ENCODE results near the gene CYLD.

The CYLD gene

GRCh38 chr16:50789757-50790156 is 47.9 kb downstream of the CYLD start:
- DNase-seq = no peak

GRCh38 chr16:50791522-50791921 is 49.6 kb downstream of the CYLD start:
- DNase-seq = no peak

DNA sequence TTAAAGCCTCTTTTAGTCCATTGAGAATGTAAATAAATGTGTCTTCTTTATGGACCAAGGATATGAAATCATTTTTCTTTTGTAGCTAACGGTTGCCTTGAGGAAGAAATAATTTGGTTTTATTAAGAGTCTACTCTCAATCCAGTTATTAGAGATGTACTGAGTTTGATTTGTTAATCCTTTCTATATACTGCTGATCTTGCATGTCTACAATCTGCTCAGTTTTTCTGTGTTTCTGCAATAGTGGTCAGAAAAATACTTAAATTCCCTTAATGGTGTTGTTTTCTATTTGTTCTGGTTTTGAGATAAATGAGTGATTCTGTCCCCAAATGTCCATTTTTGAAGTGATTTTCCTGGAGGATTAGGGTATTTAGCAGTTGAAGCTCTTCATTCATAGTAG is 54.9 kb downstream of the CYLD start:
- DNase-seq = no peak

- no peak for DNase-seq
Measured at GRCh38 chr16:50797456-50797855, 55.6 kb downstream of the CYLD start.

DNA sequence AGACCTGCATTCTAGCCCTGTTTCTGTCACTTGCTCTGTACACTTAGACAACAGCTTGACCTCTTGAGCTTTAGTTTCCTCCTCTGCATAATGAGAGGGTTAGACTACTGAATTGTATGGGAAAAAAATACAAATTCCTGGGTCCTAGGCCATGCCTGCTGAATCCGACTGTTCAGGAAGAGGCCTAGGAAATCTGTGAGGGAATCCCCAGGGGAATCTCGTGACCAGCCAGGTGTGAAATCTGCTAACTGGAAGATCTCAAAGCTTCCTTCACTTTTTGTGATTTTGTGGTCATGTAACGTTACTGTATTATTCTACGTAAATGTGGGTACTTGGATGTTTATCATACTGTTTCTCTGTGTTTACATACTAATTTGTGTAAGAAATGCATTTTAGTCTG is 58.2 kb downstream of the CYLD start:
- no peak for DNase-seq

DNA sequence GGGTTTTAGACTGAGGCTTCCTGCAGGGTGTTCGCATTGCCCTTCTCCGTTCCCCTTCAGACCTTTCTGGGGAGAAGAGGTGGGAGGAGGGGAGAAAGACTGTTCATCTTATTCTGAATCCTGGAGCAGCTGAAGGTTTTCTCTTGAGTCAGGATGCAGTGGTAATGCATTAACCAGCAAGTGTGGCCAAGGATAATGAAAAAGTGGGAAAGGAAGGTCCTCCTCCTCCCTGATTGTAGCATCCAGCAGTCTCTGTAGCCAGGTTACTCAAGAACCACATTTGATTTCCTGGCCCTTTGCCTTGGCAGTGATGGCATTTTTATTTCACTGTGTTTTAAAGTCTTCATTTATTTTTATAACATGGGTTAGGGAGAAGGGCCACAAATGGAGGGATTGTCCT is 59.1 kb downstream of the CYLD start:
- DNase-seq = no peak

DNA sequence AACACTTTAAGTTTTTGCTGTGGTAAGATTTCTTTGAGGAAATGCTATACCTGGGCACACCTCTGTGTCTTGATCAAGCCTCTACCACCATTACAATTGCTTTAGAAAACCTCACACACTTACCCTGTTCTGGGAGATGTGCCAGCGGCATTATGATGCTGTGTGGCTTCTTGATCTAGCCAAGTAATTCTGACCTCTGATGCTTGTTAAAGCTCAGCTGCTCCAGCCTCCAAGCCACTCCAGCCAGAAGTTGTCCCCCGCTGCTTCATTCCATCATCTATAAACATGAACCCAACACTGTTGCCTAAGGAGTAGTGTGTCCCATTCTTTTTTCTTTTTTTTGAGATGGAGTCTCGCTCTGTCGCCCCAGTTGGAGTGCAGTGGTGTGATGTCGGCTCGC is 60.1 kb downstream of the CYLD start:
- no peak for DNase-seq

GRCh38 chr16:50802961-50803360 is 61.1 kb downstream of the CYLD start:
- no peak for DNase-seq

DNA sequence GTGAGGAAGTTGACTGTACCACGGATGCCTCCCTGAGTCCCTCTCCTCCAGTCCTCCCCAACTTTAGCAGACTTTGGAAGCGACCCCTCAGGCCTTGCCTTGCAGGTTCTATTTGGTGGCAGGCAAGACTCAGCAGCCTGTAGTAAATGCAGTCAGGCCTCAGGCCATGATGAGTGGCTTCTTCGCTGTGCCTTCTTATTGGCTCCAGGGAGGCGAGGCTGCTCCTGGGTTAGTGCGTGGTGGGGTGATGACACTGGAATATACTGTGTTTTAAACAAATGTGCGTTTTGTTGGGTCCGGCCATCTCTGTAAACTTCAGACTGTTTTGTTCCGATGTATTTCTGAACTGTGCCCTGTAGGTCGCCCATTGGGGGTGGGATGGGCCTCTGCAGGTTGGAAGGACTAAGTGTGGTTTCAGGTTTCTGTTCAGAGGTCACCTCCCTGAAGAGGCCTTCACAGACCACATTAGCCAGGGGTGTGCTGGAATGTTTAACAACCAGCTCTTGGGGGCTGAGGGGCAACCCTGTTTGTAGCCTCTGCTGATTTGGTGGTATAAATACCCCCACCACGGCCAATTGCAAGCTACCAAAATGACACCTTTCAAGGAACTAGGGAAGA is 62.5 kb downstream of the CYLD start:
- DNase-seq = no peak

- peak; percentile 82 to 89 for DNase-seq
Measured at GRCh38 chr16:50806099-50807062, 64.5 kb downstream of the CYLD start.

- no peak for DNase-seq
Measured at GRCh38 chr16:50808929-50809538, 67.1 kb downstream of the CYLD start.

DNA sequence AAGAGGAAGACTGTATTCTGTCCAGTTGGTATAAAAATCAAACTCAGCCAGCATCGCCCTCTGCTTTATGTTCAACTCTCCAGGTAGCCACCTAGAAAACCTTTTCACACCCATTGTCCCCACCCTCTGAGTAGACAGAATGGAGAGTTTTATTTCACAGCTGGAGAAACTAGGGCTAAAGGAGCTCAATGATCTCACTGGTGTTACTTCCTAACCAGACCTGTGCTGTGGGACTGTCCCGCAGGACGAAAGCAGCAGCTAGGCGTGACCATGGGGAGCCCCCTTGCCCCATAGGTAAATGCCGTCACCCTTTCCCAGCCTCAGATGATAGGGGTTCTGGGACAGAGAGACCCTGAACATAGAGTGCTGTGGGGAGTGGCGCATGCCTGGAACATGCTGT is 67.7 kb downstream of the CYLD start:
- no peak for DNase-seq

GRCh38 chr16:50810241-50810965 is 68.5 kb downstream of the CYLD start:
- no peak for DNase-seq

DNA sequence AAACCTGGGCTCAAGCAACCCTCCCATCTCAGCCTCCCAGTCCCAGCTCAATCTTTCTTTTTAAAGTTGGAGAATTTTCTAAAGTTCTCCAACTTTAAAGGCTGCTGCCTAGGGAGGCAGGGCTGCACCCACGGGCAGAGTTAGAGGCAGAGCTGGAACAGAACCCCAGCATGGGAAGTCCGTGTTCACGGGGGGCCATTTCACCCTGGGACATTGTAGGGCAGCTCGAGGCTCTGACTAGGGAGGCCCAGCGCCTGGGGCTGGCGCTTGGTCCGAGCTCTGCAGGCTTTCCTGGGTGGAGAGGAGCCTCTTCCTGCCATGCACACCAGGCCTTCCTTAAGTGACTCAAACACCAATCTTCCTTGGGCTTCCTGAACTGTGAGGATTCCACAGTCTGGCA is 70.2 kb downstream of the CYLD start:
- no peak for DNase-seq

GRCh38 chr16:50812876-50813466 is 71.1 kb downstream of the CYLD start:
- no peak for DNase-seq

DNA sequence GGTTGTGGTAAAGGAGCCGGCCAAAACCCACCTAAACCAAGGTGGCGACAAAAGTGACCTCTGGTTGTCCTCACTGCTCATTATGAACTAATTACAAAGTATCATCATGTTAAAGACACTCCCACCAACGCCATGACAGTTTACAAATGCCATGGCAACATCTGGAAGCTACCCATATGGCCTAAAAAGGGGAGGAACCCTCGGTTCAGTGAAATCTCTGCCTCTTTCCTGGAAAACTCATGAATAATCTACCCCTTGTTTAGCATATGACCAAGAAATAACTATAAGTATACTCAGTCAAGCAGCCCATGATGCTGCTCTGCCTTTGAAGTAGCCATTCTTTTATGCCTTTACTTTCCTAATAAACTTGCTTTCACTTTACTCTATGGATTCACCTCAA is 72.2 kb downstream of the CYLD start:
- no peak for DNase-seq

DNA sequence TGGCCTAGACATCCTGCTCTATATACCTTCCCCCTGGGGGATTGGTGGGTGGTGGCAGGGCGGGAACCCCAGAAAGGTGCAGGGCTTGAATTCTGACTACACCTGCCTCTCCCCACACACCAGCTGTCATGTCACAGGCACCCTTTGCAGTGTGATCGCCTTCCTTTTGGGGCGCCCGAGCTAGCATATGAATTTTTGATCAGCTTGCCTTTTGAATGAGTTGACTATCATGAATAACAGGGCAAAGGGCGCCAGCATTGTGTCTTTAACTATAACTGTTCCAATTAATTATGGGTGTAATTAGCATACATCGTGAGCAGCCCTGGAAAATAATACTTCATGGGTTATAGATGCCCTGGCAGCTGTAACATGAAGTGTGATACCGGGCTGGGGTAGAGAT is 72.7 kb downstream of the CYLD start:
- DNase-seq = no peak

GRCh38 chr16:50815382-50815781 is 73.5 kb downstream of the CYLD start:
- no peak for DNase-seq

DNA sequence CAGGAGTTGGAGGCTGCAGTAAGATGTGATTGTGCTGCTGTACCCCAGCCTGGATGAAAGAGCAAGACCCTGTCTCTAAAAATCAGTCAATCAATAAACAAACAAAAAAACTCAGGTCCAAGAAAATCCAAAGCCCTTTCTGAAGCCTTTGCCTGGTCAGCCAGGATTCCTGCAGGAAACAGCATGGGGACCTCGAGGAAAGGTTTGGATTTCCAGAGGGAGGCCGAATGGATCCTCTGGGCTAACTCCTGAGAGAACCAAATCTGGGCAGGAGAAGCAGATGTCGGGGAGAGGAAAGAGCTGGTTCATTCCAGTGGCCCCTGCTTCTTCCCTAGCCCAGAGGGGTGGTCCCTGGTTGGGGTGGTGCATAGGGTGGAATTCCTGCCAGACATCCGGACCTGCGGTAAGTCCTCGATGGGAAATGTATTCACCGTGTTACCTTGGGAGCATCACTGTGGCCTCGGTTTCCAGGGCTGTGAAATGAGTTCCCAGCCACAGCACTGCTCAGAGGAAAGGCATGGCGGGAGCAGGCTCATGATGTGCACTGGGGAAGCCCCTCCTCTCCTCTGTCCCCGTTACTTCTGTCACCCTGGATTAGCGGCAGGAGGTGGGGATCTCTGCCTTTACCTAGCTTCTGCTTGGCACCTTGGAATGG is 75.1 kb downstream of the CYLD start:
- DNase-seq = no peak

DNA sequence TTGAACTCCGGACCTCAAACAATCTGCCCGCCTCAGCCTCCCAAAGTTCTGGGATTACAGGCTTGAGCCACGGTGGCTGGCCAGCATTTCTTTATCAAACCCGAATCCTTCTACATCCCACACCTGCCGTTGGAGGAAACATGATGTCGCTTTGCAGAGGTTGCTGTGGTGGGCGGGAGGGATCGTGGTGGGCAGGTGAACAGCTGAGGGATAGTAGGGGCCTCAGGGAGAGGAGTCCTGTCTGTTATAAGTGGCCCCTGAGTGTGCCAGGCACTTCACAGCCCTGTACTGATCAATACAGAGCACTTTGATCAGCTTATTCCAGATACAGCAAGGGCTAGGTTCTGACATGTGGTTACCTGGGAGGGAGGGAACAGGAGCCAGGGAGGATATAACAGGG is 76.5 kb downstream of the CYLD start:
- no peak for DNase-seq

DNA sequence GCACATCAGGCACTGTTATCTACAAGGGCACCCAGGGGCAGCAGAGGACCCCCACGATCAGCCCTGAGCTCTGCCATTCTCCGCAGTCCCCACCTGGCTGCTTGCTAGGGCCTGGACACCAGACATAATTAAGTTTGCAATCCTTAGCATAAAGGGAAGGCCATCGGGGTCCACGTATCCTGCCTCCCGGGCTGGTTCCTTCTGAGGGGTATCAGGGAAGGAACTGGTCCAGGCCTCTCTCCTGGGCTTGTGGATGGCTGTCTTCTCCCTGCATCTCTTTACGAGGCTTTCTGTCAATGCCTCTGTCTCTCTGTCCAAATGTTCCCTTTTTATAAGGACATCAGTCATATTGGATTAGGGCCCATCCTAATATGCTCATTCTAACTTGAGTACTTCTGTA is 77.8 kb downstream of the CYLD start:
- DNase-seq = no peak

DNA sequence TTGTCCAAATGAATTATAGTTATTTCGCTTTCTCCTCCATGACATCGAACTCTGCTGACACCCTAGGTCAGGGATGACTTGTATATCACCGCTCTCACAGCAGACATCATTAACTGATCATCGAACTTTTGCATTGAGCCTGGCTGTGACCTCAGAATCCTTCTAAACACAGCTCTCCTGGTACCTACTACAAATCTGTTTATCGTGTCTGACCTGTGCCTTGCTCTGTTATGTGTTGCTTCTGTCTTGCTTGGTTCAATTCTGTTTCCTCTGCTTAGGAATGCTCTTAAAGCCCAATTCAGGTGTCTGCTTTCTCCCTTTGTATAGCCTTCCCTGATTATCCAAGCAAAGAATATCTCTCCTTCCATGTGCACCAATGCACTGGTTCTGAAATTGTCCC is 78.3 kb downstream of the CYLD start:
- no peak for DNase-seq

Data from activated CD4-positive, alpha-beta T cell treated with anti-CD3 and anti-CD28 coated beads for 4 hours (primary cell).